HG02759 (cell line): ENCODE measurements around the gene PA2G4.
A peak's percentile ranks its signal among the peaks of the same experiment; 100 is the strongest.
"Not testable (repeated sequence)": the region's sequence is repeated elsewhere in the genome, so short reads cannot be mapped to it uniquely, and the experiment has no call there.

Experiments
- ATAC-seq: cut with Tn5 transposase; IDR thresholded peaks from one replicate; pipeline ENCODE4 v1.9.1; 2021; ENCODE audit warnings: mild to moderate bottlenecking, moderate library complexity; ENCODE audit not compliant: unreplicated experiment

PA2G4 gene

DNA sequence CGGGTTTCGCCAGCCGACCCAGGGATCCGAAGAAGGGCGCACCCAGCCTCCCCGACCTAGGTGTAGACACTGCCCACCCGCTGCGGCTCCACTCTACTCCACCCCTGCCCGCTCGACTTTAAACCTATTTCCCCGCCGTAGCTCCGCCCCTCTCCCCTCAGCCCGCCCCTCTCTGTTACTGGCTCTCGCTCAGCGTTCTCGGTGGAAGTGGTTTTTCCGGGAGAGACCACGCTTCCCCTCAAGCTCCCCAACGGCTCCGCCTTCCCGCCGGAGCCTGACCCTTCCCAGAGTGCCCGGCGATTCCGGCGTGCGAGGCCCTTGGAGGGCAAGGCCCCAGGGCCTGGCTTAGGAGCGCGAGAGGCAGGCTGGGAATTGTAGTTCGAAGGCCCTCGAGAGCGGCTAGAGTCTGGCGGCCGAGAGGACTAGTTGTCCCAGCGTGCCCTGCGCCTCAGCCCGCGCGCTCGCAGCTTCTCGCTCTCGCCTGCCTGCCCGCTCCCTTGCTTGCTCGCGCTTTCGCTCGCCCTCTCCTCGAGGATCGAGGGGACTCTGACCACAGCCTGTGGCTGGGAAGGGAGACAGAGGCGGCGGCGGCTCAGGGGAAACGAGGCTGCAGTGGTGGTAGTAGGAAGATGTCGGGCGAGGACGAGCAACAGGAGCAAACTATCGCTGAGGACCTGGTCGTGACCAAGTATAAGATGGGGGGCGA is at the start of gene PA2G4:
Gene PA2G4 (plus strand): TSS at position 451 of the 706 bp plus-strand sequence. CDS start 179 bp downstream, at position 630.
- peak; percentile 93 for ATAC-seq

DNA sequence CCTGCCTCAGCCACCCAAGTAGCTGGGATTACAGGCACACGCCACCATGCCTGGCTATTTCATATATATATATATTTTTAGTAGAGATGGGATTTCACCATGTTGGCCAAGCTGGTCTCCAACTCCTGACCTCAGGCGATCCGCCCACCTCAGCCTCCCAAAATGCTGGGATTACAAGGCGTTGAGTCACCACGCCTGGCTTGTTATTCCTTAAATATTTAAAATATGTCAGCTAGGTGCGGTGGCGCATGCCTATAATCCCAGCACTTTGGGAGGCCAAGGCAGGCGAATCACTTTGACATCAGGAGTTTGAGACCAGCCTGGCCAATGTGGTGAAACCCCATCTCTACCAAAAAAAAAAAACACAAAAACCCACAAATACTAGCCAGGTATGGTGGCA is 44.4 kb upstream of the PA2G4 start:
- not testable (repeated sequence) for ATAC-seq

GRCh38 chr12:56061982-56062381 is 42.4 kb upstream of the PA2G4 start:
- no peak for ATAC-seq

GRCh38 chr12:56062996-56063395 is 41.4 kb upstream of the PA2G4 start:
- ATAC-seq: no peak

- ATAC-seq: no peak
Measured at GRCh38 chr12:56071648-56072047, 32.7 kb upstream of the PA2G4 start.

- ATAC-seq: no peak
Measured at GRCh38 chr12:56074396-56074795, 30.0 kb upstream of the PA2G4 start.

GRCh38 chr12:56077966-56078365 is 26.4 kb upstream of the PA2G4 start:
- not testable (repeated sequence) for ATAC-seq

DNA sequence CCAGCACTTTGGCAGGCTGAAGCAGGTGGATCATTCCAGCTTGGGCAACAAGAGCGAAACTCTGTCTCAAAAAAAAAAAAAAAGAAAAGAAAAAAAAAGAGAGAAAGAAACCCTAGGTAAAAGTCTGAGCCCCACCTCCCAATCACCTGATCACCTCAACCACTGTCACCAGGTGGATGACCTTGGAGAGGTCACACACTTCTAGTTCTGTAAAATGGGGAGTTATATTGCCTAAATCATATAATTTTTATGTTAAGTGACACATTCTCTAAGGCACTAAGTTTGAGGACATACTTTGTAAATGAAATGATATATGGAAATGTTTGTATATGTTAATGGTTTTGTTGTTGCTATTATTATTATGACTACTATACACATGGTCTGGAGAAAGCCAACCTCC is 25.9 kb upstream of the PA2G4 start:
- no peak for ATAC-seq

DNA sequence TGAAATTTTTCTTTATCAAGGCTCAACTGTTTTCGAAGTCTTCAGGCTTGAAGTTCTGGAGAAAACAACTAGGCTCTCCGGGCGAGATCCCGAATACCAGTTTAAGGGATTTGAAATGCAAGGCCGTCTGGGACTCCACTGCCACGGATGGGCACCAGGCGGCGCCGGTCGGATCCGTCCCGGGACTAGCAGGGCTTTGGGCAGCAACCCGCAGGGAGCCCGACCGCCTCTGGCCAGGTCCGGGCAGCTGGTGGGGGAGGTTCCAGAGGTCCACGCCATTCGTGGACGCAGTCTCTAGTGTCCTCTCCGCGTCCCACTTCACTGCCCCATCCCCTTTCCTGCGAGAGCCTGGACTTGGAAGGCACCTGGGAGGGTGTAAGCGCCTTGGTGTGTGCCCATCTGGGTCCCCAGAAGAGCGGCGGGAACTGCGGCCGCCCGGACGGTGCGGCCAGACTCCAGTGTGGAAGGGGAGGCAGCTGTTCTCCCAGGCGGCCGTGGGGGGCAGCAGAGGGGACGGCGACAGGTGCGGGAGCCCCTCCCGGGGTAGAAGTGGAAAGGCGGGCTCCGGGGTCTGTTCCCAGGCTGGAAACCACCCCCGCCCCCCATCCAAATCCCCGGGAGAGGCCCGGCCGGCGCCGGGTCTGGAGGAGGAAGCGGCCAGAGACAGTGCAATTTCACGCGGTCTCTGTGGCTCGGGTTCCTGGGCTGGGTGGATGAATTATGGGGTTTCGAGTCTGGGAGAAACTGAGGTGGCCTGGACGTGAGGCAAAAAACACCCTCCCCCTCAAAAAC is 25.2 kb upstream of the PA2G4 start:
- ATAC-seq: peak; percentile 67

DNA sequence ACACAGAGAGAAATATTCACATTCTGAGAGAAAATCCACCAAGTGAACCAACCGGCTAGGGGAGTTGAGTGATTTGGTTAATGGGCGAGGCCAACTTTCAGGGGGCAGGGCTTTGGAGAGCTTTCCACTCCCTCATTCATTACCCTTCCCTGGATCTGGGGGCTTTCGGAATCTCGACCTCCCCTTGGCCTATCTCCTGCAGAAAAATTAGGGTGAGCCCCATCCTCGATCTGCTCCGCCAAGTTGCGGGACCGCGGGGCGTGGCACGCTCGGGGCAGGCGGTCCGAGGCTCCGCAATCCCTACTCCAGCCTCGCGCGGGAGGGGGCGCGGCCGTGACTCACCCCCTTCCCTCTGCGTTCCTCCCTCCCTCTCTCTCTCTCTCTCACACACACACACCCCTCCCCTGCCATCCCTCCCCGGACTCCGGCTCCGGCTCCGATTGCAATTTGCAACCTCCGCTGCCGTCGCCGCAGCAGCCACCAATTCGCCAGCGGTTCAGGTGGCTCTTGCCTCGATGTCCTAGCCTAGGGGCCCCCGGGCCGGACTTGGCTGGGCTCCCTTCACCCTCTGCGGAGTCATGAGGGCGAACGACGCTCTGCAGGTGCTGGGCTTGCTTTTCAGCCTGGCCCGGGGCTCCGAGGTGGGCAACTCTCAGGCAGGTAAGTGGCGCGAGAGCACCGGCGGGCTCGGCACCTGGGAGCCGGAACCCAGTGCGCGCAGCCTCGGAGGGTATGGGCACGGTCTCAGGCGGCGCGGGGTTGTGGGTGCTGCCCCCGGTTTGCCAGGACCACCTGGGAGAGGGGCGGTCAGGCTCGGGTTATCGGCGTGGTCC is 24.4 kb upstream of the PA2G4 start, which contains the start of gene ERBB3:
Gene ERBB3 (plus strand): TSS at position 443 of the 833 bp plus-strand sequence. CDS start 136 bp downstream, at position 579.
- ATAC-seq: no peak

GRCh38 chr12:56080556-56081138 is 23.7 kb upstream of the PA2G4 start:
- no peak for ATAC-seq

DNA sequence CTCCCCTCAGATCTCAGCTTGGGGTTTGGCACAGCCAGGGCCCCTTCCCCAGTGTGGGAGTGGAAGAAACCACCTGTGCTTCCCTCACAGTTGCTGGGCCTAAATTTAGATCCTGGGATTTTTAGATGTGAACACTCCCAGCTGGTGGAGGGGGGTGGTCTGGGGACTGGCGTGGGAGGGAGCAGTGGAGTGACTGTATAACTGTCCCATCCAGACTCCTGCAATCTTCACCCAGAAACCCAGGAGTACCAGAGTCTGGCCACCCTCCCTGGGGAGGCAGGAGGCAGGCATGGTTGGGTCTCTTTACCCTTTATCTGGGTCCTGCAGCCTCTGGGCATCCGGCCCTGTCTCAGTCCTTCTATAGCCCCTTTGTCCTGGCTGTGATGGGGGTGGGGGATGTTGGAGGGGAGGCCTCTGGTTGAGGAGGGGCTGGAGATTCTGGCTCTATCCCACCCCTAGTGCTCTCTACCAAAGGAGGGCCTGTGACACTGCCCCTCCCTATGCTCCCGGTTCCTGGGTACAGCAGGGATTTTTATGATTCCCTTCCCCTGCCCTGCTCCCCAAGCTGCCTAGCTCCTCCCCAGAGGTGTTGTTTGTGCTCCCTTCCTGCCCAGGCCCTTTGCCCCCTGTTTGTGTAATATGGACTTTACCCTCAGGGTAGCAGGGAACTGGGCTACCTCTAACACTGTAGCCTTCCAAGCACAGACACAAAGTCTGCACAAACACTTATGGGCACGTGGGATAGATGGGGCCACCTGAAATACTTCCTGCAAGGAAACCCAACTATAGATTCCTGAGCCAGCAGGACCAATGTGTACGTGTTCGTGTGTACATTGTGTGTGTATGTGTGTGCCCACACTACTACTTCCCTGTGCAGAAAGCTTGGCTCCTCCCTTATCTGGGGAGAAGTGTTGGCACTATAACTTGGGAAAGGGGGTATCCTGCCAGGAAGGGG is 22.7 kb upstream of the PA2G4 start:
- no peak for ATAC-seq

- no peak for ATAC-seq
Measured at GRCh38 chr12:56082382-56082781, 22.0 kb upstream of the PA2G4 start.

- ATAC-seq: no peak
Measured at GRCh38 chr12:56082967-56083366, 21.4 kb upstream of the PA2G4 start.

GRCh38 chr12:56084958-56085543 is 19.3 kb upstream of the PA2G4 start:
- no peak for ATAC-seq

- ATAC-seq: no peak
Measured at GRCh38 chr12:56086096-56086495, 18.3 kb upstream of the PA2G4 start.

- ATAC-seq: no peak
Measured at GRCh38 chr12:56086608-56087007, 17.8 kb upstream of the PA2G4 start.

DNA sequence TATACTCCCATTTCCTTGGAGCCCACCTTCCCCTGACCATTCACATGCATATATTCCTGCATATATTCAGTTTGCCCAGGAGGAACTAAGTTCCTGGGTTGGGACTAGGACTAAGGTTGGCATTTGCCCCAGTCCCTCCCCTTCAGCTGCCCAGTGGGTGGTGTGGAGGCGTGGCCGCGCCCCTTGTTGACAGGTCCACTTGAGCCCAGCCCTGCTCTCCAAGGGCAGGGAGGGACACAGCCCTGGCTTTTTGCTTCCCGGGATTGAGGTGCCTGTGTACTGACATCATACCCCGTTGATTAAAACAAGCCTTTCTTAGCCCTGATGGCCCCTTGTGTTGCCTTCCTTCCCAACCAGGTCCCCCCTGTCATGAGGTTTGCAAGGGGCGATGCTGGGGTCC is 17.1 kb upstream of the PA2G4 start:
- no peak for ATAC-seq

DNA sequence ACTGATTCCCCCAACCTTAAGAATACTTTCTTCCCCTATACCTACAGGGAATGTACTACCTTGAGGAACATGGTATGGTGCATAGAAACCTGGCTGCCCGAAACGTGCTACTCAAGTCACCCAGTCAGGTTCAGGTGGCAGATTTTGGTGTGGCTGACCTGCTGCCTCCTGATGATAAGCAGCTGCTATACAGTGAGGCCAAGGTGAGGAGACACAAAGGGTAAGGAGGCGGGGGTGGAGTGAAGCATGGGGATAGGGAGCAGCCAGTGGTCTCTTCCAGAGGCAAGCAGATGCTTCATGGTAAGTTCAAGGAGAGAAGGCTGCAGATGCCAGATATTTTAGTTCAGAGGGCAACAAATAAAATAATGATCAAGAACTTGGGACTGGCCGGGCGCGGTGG is 6.6 kb upstream of the PA2G4 start:
- ATAC-seq: no peak
